HG03060 (cell line): Measurements from ENCODE around the gene TRMT10C.

Experiments used
- ATAC-seq: cut with Tn5 transposase; IDR thresholded peaks from one replicate; pipeline ENCODE4 v1.9.1; 2021; ENCODE audit warnings: low read depth, moderate number of reproducible peaks; ENCODE audit not compliant: unreplicated experiment

The TRMT10C gene

GRCh38 chr3:101615525-101615924 lies 53.9 kb downstream of the TRMT10C start:
- ATAC-seq, result no peak
